GM18526 (cell line): ENCODE data around the gene RGS8.

Experiments used
- POLR2A ChIP-seq: IDR thresholded peaks from 3 replicates; pipeline ENCODE4 v1.6.1; 2011; ENCODE audit not compliant: insufficient read length; ENCODE audit errors: extremely low read depth

RGS8 gene

GRCh38 chr1:182667848-182668505 is 16.4 kb downstream of the RGS8 start:
- no peak for TF ChIP-seq POLR2A

DNA sequence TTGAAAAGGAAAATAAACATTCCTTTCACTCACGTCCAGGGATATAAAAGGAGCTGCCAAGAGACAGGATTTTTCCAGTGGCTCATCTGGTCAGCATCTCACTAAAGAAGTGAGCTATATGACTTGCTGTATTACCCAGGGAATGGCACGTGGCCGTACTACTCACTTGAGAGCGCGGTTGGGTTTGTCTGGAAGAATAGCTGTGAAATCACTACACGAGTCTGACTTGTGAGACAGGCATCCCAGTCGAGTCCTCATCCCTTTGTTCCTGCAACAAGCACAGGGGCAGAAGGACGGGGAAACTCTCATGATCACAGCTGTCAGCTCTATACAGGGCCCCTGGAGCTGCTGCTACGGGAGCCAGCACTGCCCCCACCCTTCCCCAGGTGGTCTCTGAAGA is 17.7 kb downstream of the RGS8 start:
- no peak for TF ChIP-seq POLR2A

- no peak for TF ChIP-seq POLR2A
These were observed 20.1 kb downstream of the RGS8 start for GRCh38 chr1:182664296-182664695.

DNA sequence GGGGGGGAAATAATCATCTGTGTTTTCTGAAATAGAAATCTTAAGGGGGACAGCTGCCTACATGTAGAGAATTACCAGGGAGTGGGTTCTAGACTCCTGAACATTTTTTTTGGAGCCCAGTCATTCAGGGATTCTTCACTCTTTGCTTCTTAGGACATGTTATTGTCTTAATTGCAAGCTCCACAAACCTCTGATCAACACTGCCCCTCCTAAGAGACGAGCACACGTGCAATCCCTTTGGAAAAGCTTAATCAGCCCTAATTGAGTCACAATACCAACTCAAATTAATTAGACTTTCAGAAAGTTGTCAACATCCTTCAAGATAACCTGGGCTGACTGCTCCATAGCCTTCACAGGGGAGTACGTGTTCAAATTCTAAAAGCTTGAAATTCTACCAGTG is 21.4 kb downstream of the RGS8 start:
- TF ChIP-seq POLR2A, result no peak

- TF ChIP-seq POLR2A, result no peak
These were observed 22.1 kb downstream of the RGS8 start for GRCh38 chr1:182662121-182662890.

- no peak for TF ChIP-seq POLR2A
These were observed 26.3 kb downstream of the RGS8 start for GRCh38 chr1:182658055-182658454.

DNA sequence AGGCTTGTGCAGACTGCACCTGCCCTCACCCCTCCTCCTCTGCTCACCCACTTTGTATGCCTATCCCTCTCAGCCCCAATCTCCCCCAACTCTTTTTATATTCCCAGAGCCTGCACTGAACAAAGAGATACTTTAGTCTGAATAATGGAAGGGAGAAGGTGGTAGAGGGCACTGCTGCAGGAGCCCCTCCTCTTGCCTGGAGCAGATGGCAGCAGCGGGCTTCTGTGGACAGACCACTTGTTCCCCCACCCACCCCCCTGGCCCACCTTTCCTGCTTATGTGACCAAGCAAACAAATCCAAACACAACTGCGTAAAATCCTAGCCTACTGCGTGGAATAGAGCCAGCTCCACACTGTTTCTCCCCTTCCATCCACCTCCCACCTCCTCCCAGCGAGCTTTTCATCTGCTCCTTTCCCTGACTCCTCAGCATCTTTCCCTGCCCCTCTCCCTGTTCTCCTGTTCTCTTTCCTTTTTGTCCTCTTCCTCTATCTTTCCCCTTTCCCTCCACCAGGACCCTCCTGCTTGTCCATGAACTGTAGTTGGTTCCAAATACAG is 27.5 kb downstream of the RGS8 start:
- TF ChIP-seq POLR2A, result no peak

DNA sequence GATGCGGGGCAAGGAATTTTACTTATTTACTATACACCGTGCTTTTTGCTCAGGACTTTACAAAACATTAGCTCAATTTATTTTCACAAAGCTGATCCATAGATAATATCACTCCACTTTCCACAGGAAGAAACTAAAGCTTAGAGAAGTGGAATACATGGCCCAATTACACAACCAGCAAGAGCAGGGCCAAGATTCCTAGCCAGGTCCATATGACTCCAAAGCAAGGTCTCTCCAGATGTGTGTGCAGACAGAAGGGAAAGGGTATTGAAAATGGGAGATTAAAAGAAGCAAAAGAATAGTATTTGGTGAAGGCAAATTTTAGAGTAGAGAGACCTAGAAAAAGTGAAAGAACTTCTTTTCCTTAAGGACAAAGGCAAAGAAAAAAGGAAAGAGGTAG is 30.4 kb downstream of the RGS8 start:
- TF ChIP-seq POLR2A, result no peak

- no peak for TF ChIP-seq POLR2A
These were observed 31.5 kb downstream of the RGS8 start for GRCh38 chr1:182652933-182653332.

- TF ChIP-seq POLR2A, result no peak
These were observed 33.1 kb downstream of the RGS8 start for GRCh38 chr1:182651339-182651724.

DNA sequence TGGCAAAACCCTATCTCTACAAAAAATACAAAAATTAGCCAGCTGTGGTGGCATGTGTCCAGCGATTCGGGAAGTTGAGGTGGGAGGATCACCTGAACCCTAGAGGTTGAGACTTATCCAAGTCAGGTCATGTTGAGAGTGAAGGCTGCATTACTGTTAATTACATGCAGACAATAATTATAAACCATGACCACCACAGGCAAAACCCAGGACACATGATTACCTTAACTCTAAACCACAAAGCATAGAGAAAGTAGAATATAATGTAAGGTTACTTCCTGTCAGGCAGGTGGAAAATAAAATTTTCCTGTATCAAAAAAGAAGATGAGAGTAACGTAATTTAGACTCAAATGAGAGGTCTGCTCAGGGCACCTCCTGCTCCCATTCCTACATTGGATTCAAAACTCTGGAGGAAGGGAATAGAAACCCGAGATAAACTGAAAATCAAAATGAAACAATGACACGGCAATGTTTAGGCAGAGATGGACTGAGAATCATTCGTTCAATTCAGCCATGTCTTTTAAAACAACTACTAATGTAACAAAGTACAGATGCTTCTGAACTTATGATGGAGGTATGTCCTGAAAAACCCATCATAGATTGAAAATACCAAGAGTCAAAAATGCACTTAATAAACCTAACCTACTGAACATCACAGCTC is 33.6 kb downstream of the RGS8 start:
- TF ChIP-seq POLR2A, result no peak

- TF ChIP-seq POLR2A, result no peak
These were observed 35.3 kb downstream of the RGS8 start for GRCh38 chr1:182649041-182649440.

DNA sequence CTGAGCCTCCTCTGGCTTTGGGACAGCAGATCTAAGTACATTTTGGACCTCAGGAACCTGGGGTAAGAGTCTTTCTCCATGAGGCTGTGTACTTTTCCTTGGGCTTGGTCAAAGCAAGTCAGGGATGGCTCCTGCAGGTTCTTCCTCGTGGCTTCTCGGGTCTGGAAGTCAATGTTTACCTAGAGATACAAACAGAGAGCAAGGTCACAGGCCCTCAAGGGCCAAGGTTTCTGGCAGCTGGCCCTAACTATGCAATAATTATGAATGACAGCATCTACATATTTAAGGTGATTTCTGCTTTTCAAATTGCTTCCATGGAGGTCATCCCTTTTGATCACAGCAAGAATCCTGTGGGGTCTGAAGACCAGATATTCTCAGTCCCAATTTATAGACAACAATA is 37.6 kb downstream of the RGS8 start:
- TF ChIP-seq POLR2A, result no peak

DNA sequence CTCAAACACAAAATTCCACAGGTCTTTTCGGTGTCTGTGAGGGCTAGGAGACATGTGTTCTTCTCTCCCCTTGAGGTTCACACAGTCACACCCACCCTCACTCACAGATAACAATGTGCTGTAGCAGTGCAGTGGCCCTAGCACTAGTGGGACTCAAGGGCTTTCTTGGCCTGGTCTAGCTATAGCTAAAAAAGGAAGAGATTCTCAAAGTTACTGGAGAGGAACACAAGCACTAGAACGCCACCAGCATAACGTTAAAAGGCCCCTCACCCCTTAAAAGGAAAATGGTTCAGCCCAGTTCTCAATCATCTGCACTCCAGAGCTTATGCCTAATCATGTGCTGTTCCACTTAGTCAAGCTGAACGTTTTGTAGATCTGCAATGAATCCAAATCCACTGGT is 39.5 kb downstream of the RGS8 start:
- no peak for TF ChIP-seq POLR2A

DNA sequence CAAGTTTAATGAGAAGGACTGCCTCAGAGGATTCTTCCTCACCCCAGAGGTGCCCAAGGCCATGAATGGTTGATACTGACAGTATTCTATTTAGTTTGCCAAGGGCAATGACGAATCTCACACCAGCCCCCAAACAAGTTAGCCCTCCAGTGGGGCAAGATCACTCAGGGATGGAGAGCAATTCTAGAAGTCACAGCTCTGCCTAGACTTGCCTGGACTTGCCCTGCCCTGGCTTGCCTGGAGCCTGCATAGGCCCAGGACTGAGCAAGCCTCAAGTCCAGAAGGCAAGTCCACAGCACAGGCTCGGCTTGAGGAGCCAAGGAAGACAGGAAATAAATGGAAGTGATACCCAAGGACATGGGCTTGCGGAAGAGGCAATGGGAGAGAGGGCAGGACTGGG is 40.7 kb downstream of the RGS8 start:
- no peak for TF ChIP-seq POLR2A

DNA sequence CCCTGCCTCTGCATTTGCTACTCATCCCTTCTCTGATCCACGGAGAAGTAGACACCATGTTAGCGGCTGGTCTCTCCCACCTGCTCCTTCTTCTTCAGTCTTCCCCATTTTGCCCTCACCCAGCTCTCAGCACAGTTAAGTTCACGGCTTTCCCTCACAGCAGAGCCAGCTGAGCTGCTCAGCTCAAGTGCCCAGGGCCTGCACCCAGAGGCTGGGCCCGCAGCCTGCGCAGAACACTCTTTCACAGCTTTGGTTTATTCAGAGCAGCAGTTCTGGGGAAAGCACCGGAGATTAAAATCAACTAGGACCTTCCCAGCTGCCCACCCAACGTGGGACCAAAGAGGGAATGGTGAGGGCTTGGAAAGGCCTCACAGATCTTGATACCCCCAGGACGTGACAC is 41.9 kb downstream of the RGS8 start:
- no peak for TF ChIP-seq POLR2A
